Prostate gland (tissue), 2 donors: Measurements from ENCODE around the gene ELOVL7.
"Not testable (repeated sequence)": the region's sequence is repeated elsewhere in the genome, so short reads cannot be mapped to it uniquely, and the experiment has no call there.

Experiments
- POLR2A ChIP-seq: fragments of 450-650 bp; IDR thresholded peaks from one replicate; pipeline ENCODE4 v1.6.1; 2016; ENCODE audit warnings: antibody characterized with exemption, mild to moderate bottlenecking
- POLR2AphosphoS5 ChIP-seq: sonication (generic); formaldehyde crosslinking; IDR thresholded peaks from one replicate; pipeline ENCODE4 v1.6.1; 2017; ENCODE audit warnings: antibody characterized with exemption
- TF ChIP-seq, protein P1 (sequence below), 4 experiments: fragments of 200-600 bp in 2 of 4; fragments of 450-650 bp in 2 of 4; sonication (generic) in 2 of 4; IDR thresholded peaks; 1 replicate in 3 of 4; 2 replicates in 1 of 4; pipeline ENCODE4 v1.5.1; 2016 to 2019; ENCODE audit warnings: antibody characterized with exemption in 4 of 4, mild to moderate bottlenecking in 2 of 4, moderate library complexity in 2 of 4

DNA sequence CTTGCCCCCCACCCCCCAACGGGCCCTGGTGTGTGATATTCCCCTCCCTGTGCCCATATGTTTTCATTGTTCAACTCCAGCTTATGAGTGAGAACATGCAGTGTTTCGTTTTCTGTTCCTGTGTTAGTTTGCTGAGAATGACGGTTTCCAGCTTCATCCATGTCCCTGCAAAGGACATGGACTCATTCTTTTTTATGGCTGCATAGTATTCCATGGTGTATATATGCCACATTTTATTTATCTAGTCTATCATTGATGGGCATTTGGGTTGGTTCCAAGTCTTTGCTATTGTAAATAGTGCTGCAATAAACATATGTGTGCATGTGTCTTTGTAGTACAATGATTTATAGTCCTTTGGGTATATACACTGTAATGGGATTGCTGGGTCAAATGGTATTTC lies 132.2 kb downstream of the ELOVL7 start:
- TF ChIP-seq, protein P1, sequence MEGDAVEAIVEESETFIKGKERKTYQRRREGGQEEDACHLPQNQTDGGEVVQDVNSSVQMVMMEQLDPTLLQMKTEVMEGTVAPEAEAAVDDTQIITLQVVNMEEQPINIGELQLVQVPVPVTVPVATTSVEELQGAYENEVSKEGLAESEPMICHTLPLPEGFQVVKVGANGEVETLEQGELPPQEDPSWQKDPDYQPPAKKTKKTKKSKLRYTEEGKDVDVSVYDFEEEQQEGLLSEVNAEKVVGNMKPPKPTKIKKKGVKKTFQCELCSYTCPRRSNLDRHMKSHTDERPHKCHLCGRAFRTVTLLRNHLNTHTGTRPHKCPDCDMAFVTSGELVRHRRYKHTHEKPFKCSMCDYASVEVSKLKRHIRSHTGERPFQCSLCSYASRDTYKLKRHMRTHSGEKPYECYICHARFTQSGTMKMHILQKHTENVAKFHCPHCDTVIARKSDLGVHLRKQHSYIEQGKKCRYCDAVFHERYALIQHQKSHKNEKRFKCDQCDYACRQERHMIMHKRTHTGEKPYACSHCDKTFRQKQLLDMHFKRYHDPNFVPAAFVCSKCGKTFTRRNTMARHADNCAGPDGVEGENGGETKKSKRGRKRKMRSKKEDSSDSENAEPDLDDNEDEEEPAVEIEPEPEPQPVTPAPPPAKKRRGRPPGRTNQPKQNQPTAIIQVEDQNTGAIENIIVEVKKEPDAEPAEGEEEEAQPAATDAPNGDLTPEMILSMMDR (IDR thresholded peaks at IDR 0.05) = not testable (repeated sequence)
- not testable (repeated sequence) for TF ChIP-seq POLR2AphosphoS5, POLR2A
